SIG-M5 treated with dmso at 0.1 percent for 504 hours (cell line): ENCODE measurements around the gene NGRN.

Experiments
- DNase-seq: peaks from one replicate; lab custom pipeline; 2025; ENCODE audit not compliant: unreplicated experiment; lab: John Stamatoyannopoulos, UW

The NGRN gene, protein sequence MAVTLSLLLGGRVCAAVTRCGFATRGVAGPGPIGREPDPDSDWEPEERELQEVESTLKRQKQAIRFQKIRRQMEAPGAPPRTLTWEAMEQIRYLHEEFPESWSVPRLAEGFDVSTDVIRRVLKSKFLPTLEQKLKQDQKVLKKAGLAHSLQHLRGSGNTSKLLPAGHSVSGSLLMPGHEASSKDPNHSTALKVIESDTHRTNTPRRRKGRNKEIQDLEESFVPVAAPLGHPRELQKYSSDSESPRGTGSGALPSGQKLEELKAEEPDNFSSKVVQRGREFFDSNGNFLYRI

GRCh38 chr15:90265271-90266060 lies at the start of gene NGRN:
Gene NGRN, plus strand, starts transcription at chr15:90265672. Its CDS starts 41 bp downstream, at chr15:90265713.
- DNase-seq, result peak; percentile 93

GRCh38 chr15:90217671-90218394 lies 47.6 kb upstream of the NGRN start:
- DNase-seq, result no peak

- DNase-seq, result peak; percentile 28
These were observed 45.9 kb upstream of the NGRN start for GRCh38 chr15:90219421-90220141.

DNA sequence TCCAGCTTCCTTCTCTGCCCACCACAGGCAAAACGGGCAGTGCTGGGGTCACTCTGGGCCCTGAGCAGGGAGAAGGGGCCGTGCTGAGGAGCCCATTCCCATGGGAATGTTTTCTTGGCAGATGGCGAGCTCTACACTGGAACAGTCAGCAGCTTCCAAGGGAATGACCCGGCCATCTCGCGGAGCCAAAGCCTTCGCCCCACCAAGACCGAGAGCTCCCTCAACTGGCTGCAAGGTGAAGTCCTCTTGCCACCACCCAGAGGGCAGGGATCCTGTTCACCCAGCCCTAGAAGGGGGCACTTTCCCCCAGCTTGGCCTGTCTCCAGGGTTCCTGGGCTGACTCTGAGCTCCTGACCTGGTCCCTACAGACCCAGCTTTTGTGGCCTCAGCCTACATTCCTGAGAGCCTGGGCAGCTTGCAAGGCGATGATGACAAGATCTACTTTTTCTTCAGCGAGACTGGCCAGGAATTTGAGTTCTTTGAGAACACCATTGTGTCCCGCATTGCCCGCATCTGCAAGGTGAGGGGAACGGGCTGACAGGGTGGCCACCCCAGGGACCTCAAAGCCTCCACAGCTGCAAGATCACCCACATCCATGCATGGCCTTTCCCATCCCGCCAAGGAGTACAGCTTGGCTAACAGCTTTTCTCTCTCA lies 44.1 kb upstream of the NGRN start:
- DNase-seq, result peak; percentile 63

GRCh38 chr15:90222547-90222946 lies 42.9 kb upstream of the NGRN start:
- DNase-seq, result no peak

DNA sequence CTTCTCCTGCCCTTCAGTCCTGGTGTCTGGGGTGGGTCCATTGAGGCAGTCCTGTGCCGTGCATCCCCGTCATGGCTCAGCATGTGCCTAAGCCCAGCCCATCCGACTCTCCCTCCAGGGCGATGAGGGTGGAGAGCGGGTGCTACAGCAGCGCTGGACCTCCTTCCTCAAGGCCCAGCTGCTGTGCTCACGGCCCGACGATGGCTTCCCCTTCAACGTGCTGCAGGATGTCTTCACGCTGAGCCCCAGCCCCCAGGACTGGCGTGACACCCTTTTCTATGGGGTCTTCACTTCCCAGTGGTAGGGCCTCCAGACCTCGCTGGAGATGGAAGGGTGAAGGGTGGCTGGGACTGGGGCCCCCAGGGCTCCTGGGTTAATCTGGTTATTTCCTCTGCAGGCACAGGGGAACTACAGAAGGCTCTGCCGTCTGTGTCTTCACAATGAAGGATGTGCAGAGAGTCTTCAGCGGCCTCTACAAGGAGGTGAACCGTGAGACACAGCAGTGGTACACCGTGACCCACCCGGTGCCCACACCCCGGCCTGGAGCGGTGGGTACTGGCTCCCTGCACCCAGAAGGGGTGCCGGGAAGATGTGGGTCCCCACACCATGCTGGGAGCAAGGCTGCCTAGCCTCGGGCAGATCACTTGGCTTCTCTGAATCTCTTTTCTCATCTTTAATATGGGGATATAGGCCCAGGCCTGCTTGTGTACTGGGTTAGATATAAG lies 41.9 kb upstream of the NGRN start:
- DNase-seq, result no peak

GRCh38 chr15:90225047-90225446 lies 40.4 kb upstream of the NGRN start:
- DNase-seq, result no peak

DNA sequence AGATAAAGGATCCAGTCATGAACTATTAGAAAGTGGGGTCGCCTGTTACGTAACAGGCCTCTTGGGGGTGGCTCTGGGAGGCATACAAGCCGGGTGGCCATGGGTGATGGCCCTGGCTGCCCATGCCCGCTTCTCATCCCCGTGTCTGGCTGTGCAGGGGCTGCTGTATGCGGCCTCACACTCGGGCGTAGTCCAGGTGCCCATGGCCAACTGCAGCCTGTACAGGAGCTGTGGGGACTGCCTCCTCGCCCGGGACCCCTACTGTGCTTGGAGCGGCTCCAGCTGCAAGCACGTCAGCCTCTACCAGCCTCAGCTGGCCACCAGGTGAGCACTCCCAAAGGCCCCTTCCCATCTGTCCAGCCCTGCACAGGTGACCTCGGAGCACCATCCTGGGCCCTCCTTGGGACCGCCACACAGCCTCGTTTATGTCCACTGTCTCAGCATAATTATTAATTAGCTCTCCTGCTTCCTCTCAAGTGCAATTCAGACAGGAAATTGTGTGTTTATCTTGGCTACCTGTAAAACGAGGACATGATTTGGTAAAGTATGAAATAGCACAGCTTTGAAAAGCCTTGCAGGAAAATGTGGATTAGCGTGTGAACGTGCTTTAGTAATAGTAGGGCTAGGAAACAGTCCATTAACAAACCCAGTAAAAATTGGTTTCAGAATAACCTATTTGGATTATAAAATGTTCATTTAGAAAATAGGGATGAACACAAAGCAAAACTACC lies 39.8 kb upstream of the NGRN start:
- no peak for DNase-seq

DNA sequence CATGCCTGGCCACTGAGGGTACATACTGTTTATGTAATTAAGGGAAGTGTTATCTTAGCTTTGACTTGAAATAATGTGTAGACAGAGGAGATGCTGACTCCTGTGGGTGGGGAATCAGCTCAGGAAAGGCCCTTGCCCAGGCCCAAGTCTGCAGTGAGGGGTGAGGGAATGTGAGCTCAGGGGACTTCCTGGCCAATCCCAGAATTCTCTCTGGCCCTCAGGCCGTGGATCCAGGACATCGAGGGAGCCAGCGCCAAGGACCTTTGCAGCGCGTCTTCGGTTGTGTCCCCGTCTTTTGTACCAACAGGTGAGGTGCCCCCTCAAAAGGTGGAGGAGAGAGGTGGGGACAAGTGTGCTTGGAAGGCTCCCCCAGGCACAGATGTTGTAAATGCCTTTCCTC lies 38.1 kb upstream of the NGRN start:
- no peak for DNase-seq

DNA sequence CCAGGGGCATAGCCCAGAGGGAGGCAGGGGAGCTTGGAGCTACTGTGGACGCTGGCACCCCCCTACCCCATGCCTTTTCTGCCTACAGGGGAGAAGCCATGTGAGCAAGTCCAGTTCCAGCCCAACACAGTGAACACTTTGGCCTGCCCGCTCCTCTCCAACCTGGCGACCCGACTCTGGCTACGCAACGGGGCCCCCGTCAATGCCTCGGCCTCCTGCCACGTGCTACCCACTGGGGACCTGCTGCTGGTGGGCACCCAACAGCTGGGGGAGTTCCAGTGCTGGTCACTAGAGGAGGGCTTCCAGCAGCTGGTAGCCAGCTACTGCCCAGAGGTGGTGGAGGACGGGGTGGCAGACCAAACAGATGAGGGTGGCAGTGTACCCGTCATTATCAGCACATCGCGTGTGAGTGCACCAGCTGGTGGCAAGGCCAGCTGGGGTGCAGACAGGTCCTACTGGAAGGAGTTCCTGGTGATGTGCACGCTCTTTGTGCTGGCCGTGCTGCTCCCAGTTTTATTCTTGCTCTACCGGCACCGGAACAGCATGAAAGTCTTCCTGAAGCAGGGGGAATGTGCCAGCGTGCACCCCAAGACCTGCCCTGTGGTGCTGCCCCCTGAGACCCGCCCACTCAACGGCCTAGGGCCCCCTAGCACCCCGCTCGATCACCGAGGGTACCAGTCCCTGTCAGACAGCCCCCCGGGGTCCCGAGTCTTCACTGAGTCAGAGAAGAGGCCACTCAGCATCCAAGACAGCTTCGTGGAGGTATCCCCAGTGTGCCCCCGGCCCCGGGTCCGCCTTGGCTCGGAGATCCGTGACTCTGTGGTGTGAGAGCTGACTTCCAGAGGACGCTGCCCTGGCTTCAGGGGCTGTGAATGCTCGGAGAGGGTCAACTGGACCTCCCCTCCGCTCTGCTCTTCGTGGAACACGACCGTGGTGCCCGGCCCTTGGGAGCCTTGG lies 37.4 kb upstream of the NGRN start:
- no peak for DNase-seq

- DNase-seq, result no peak
These were observed 36.5 kb upstream of the NGRN start for GRCh38 chr15:90228960-90229359.

- no peak for DNase-seq
These were observed 35.4 kb upstream of the NGRN start for GRCh38 chr15:90230071-90230494.

- no peak for DNase-seq
These were observed 34.9 kb upstream of the NGRN start for GRCh38 chr15:90230610-90231009.

DNA sequence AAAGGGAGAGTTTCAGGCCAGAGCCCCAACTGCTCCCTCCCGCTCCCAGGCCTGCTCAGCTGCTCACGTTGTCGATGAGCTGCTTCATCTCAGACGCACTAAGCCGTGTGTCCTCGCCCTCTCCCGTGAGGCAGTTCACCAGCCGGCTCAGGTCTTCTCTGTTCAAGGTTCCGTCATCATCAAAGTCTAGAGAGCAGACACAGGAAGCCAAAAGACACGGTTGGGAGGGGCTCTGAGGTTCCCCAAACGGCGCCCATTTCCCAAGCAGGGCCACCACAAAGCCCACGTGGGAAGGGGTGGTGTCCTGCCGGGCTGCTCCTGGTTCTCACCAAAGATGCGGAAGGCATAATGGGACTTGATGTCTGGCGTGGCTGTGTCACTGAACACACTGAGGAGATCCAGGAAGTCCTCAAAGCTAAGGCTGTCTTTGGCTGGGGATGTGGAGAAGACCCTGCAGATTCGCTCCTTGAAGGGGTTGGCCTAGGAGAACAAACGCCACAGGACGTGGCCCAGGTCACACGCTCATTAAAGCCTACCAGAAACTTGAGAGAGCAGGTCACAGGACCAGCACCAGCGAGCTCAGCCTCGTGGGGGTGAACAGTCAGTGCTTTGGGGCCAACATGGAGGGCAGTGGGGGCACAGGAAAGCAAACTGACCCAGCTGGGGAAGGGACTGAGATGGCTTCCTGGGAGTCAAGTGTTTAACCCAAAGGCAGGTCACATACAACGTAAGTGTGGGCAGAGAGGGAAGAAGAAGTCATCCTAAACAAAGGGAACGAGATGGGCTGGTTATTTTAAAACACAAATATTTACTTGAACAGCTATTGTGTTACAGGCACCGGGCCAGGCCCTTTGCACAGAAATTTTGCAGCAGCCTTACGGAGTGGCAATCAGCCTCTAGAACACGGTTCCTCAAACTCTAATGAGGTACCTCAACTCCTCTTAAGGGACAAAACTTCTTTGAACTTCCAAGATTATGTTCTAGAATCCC lies 34.1 kb upstream of the NGRN start:
- DNase-seq, result peak; percentile 67

GRCh38 chr15:90232196-90232595 lies 33.3 kb upstream of the NGRN start:
- no peak for DNase-seq

DNA sequence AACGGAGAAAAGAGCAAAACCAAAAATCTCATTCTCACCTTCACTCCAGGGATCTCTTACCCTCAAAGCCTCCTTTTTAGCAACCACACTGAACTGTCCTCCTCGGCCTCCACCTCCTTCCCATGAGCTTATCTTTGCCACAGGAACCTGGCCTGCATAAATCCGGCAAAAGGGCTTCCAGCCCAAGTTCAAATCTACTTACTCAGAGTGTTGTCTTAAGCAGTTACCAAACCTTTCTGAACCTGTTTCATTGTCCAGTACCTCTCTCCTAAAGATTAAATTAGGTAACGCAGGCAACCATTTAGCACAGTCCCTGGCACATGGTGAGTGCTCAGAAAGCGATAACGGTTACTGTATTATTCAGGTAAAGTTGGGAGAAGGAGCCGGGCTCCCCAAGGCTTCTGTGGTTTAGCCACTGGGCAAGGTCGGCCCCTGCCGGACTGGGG lies 32.5 kb upstream of the NGRN start:
- DNase-seq, result no peak
